ENCODE data around the gene LIFR. TPM values are rescaled to one million over a fixed set of nuclear protein-coding genes. Genes with fewer than 3 reads are reported as not detected.

Gene LIFR
- total and polyA plus RNA-seq, 8 donors, result 52.6 to 218 (median 194) TPM

- intact Hi-C loops (cut with DNase I), result no loop called here
- Histone ChIP-seq H3K27ac (no peak overlapping the region), H3K4me3 (no peak overlapping the region), H3K27me3 (no peaks in the 10 kb centered on the region), H3K4me1 (no peaks in the 10 kb centered on the region), H3K9me3 (no peaks in the 10 kb centered on the region), H3K36me3 (peaks cover 0 to 33% of the 10 kb centered on the region in 2 donors)
- no peak for DNase-seq
- ATAC-seq, result no peak
- no peak for TF ChIP-seq CTCF (IDR thresholded peaks at IDR 0.05)
Measured at GRCh38 chr5:38494763-38495162, 61.7 kb downstream of the LIFR start.

- intact Hi-C loops (cut with DNase I), result no loop called here
- TF ChIP-seq CTCF (IDR thresholded peaks at IDR 0.05), result no peak
- ATAC-seq, result no peak
- Histone ChIP-seq H3K36me3 (peaks cover 0 to 33% of the 10 kb centered on the region in 2 donors), H3K27ac (no peak overlapping the region), H3K9me3 (no peaks in the 10 kb centered on the region), H3K4me1 (no peaks in the 10 kb centered on the region), H3K27me3 (no peaks in the 10 kb centered on the region), H3K4me3 (no peak overlapping the region)
- no peak for DNase-seq
Measured at GRCh38 chr5:38494175-38494574, 62.3 kb downstream of the LIFR start.

- intact Hi-C loops (cut with DNase I), result no loop called here
- Histone ChIP-seq H3K27me3 (peaks cover 0 to 14% of the 10 kb centered on the region in 2 donors), H3K4me3 (no peak overlapping the region), H3K4me1 (no peaks in the 10 kb centered on the region), H3K27ac (no peak overlapping the region), H3K9me3 (no peaks in the 10 kb centered on the region), H3K36me3 (peaks cover 0 to 10% of the 10 kb centered on the region in 2 donors)
- no peak for ATAC-seq
- DNase-seq, result no peak
- no peak for TF ChIP-seq CTCF (IDR thresholded peaks at IDR 0.05)
Measured at GRCh38 chr5:38483805-38484398, 72.5 kb downstream of the LIFR start.

GRCh38 chr5:38479315-38479904 is 77.0 kb downstream of the LIFR start:
- Histone ChIP-seq H3K9me3 (no peaks in the 10 kb centered on the region), H3K27me3 (peaks cover 0 to 22% of the 10 kb centered on the region in 2 donors), H3K4me1 (no peaks in the 10 kb centered on the region), H3K36me3 (peaks cover 0 to 10% of the 10 kb centered on the region in 2 donors), H3K27ac (no peak overlapping the region), H3K4me3 (no peak overlapping the region)
- intact Hi-C loops (cut with DNase I), result no loop called here
- DNase-seq (no peak), ATAC-seq (no peak)
- TF ChIP-seq CTCF (IDR thresholded peaks at IDR 0.05), result no peak

GRCh38 chr5:38478878-38479277 is 77.6 kb downstream of the LIFR start:
- no peaks in the 10 kb centered on the region for H3K9me3 ChIP-seq
- intact Hi-C loops (cut with DNase I), result no loop called here
- no peak overlapping the region for H3K27ac ChIP-seq
- peaks cover 0 to 27% of the 10 kb centered on the region in 2 donors for H3K27me3 ChIP-seq
- TF ChIP-seq CTCF (IDR thresholded peaks at IDR 0.05), result no peak
- peaks cover 0 to 10% of the 10 kb centered on the region in 2 donors for H3K36me3 ChIP-seq
- H3K4me3 ChIP-seq, result no peak overlapping the region
- no peaks in the 10 kb centered on the region for H3K4me1 ChIP-seq
- no peak for ATAC-seq
- no peak for DNase-seq

All from left lung (tissue), 10 donors.